ENCODE results near the gene PRPF40A. TPM values are rescaled to one million over a fixed set of nuclear protein-coding genes. Genes with fewer than 3 reads are reported as not detected.

PRPF40A gene
- total and polyA plus RNA-seq, 2 of the 13 experiments (the other 11 are each of a cell fraction or from before 2014, with no cell fraction given), result 146 to 207 TPM

DNA sequence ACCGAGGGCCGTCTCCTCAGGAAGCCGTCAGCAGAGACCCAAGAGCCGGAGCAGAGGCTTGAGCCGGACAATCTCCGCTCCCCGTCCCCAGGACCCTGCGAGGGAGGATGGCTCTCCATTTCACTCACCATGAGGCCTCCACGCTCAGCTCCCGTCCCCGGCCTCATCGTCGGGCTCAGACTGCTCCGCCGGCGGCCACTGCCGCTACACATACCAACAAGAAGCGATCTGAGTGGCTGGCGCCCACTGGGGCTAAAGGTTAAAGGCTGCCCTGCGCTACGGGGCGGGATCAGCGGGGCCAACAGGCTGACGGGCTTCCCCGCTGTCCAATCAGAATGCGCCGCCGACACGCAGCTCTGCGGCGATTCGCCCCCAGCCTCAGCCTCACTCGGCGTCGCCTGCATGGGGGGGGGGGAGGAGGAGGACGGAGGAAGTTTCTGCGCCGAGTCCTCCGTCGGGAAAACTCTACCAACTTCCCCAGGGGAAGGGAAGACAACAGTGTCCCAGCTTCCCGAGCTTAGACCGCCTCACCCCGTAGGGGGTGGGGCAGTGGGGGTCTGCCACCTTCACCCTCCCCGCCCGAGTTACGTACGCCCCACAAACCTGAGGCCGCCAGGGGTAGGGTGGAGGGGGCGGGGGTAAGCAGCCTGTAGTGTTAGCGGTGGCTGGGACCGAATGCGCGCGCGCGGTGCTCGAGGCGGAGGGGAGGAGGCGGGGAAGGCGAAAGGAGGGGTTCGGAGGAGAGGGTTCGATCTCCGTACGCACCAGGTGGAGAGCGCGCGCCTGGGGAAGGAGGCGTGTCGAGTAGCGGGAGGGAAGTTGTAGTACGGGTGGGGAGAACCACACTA is at the start of gene PRPF40A (continued):
- TF ChIP-seq KDM5A (IDR thresholded peaks at IDR 0.05; ENCODE audit: borderline replicate concordance, low read length), result peak; percentile 97
- TF ChIP-seq, protein P1, sequence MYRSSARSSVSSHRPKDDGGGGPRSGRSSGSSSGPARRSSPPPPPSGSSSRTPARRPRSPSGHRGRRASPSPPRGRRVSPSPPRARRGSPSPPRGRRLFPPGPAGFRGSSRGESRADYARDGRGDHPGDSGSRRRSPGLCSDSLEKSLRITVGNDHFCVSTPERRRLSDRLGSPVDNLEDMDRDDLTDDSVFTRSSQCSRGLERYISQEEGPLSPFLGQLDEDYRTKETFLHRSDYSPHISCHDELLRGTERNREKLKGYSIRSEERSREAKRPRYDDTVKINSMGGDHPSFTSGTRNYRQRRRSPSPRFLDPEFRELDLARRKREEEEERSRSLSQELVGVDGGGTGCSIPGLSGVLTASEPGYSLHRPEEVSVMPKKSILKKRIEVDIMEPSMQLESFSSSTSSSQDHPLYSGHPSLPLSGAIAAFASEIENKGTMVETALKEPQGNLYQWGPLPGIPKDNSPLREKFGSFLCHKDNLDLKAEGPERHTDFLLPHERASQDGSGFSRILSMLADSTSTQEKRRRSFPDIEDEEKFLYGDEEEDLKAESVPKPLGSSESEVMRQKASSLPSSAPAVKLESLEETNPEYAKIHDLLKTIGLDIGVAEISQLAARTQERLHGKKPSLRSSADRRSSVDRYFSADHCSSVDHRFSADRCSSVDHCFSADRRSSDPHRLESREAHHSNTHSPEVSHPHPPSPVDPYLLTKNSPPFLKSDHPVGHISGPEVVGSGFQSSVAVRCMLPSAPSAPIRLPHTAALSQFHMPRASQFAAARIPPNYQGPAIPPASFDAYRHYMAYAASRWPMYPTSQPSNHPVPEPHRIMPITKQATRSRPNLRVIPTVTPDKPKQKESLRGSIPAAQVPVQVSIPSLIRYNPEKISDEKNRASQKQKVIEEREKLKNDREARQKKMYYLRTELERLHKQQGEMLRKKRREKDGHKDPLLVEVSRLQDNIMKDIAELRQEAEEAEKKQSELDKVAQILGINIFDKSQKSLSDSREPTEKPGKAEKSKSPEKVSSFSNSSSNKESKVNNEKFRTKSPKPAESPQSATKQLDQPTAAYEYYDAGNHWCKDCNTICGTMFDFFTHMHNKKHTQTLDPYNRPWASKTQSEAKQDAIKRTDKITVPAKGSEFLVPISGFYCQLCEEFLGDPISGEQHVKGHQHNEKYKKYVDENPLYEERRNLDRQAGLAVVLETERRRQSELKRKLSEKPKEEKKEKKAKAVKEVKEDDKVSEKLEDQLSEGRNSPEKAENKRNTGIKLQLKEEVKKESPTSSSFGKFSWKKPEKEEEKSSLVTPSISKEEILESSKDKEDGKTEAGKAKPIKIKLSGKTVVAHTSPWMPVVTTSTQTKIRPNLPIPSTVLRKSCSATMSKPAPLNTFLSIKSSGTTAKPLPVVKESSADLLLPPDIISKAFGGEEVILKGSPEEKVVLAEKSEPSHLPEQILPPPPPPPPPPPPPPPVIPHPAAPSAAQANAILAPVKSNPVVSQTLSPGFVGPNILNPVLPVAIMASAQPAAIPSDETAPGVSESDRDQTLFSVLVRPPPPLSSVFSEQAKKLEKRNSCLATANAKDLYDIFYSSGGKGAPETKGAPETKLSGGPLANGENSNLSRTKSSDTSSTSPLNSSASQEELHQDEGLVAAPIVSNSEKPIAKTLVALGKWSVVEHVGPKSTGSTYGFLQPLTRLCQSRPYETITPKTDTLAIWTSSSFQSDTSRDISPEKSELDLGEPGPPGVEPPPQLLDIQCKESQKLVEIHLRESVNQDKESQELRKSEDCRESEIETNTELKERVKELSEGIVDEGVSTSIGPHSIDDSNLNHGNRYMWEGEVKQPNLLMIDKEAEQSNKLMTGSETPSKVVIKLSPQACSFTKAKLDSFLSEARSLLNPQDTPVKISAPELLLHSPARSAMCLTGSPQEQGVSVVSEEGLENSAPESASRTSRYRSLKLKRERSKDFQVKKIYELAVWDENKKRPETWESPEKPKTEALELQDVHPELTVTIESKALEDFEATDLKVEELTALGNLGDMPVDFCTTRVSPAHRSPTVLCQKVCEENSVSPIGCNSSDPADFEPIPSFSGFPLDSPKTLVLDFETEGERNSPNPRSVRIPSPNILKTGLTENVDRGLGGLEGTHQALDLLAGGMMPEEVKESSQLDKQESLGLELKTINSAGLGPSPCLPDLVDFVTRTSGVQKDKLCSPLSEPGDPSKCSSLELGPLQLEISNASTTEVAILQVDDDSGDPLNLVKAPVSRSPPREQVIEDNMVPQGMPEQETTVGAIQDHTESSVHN (CRISPR knock-in tag; IDR thresholded peaks at IDR 0.05), result peak; percentile 85; the same call in 1 of the 2 replicates
- TF ChIP-seq, protein P2, sequence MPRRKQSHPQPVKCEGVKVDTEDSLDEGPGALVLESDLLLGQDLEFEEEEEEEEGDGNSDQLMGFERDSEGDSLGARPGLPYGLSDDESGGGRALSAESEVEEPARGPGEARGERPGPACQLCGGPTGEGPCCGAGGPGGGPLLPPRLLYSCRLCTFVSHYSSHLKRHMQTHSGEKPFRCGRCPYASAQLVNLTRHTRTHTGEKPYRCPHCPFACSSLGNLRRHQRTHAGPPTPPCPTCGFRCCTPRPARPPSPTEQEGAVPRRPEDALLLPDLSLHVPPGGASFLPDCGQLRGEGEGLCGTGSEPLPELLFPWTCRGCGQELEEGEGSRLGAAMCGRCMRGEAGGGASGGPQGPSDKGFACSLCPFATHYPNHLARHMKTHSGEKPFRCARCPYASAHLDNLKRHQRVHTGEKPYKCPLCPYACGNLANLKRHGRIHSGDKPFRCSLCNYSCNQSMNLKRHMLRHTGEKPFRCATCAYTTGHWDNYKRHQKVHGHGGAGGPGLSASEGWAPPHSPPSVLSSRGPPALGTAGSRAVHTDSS (CRISPR knock-in tag; conservative IDR thresholded peaks at IDR 0.05), result no peak
- TF ChIP-seq THAP11 (CRISPR knock-in tag; IDR thresholded peaks at IDR 0.05), result peak; percentile 94
- peak; percentile 80 for TF ChIP-seq REPIN1 (CRISPR knock-in tag; IDR thresholded peaks at IDR 0.05; ENCODE audit: borderline replicate concordance, low read depth)
- TF ChIP-seq, protein P3, sequence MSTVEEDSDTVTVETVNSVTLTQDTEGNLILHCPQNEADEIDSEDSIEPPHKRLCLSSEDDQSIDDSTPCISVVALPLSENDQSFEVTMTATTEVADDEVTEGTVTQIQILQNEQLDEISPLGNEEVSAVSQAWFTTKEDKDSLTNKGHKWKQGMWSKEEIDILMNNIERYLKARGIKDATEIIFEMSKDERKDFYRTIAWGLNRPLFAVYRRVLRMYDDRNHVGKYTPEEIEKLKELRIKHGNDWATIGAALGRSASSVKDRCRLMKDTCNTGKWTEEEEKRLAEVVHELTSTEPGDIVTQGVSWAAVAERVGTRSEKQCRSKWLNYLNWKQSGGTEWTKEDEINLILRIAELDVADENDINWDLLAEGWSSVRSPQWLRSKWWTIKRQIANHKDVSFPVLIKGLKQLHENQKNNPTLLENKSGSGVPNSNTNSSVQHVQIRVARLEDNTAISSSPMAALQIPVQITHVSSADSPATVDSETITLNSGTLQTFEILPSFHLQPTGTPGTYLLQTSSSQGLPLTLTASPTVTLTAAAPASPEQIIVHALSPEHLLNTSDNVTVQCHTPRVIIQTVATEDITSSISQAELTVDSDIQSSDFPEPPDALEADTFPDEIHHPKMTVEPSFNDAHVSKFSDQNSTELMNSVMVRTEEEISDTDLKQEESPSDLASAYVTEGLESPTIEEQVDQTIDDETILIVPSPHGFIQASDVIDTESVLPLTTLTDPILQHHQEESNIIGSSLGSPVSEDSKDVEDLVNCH (CRISPR knock-in tag; IDR thresholded peaks at IDR 0.05), result peak; percentile 81; the same call in 1 of the 2 replicates
- TF ChIP-seq, protein P4, sequence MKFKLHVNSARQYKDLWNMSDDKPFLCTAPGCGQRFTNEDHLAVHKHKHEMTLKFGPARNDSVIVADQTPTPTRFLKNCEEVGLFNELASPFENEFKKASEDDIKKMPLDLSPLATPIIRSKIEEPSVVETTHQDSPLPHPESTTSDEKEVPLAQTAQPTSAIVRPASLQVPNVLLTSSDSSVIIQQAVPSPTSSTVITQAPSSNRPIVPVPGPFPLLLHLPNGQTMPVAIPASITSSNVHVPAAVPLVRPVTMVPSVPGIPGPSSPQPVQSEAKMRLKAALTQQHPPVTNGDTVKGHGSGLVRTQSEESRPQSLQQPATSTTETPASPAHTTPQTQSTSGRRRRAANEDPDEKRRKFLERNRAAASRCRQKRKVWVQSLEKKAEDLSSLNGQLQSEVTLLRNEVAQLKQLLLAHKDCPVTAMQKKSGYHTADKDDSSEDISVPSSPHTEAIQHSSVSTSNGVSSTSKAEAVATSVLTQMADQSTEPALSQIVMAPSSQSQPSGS (CRISPR knock-in tag; IDR thresholded peaks at IDR 0.05), result peak; percentile 72; the same call in 1 of the 2 replicates
- TF ChIP-seq GLI4 (CRISPR knock-in tag; IDR thresholded peaks at IDR 0.05; ENCODE audit: borderline replicate concordance), result peak; percentile 96
- TF ChIP-seq ZNF20 (CRISPR knock-in tag; IDR thresholded peaks at IDR 0.05), result no peak
- no peak for TF ChIP-seq ZFP37 (CRISPR knock-in tag; IDR thresholded peaks at IDR 0.05; ENCODE audit: borderline replicate concordance)
- TF ChIP-seq FOXO1 (CRISPR knock-in tag; IDR thresholded peaks at IDR 0.05), result no peak; the same call in 1 of the 2 replicates
- TF ChIP-seq, protein P5, sequence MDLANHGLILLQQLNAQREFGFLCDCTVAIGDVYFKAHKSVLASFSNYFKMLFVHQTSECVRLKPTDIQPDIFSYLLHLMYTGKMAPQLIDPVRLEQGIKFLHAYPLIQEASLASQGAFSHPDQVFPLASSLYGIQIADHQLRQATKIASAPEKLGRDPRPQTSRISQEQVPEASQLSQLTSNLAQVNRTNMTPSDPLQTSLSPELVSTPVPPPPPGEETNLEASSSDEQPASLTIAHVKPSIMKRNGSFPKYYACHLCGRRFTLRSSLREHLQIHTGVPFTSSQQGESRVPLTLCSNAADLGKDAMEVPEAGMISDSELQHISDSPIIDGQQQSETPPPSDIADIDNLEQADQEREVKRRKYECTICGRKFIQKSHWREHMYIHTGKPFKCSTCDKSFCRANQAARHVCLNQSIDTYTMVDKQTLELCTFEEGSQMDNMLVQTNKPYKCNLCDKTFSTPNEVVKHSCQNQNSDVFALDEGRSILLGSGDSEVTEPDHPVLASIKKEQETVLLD (CRISPR knock-in tag; IDR thresholded peaks at IDR 0.05; ENCODE audit: low read depth), result peak; percentile 69; the same call in 1 of the 2 replicates

All from HepG2 (cell line).